Activated naive CD4-positive, alpha-beta T cell treated with anti-CD3 and anti-CD28 coated beads, Interleukin-2, amount 10 ng/mL, durations not matched to agents 7 days and 5 days (primary cell): ENCODE measurements around the gene NOL6.
"Not testable (repeated sequence)": the region's sequence is repeated elsewhere in the genome, so short reads cannot be mapped to it uniquely, and the experiment has no call there.

Source experiments
- CTCF ChIA-PET: fragments of 350-600 bp; sonication (Branson Sonifier 250); formaldehyde crosslinking; loops from one replicate; lab custom pipeline; 2021; ENCODE audit warnings: antibody characterized with exemption; lab: Charles Lee
- DNase-seq: peaks from one replicate; pipeline ENCODE4 v3.0.0-alpha.2; 2020
- H3K27ac Mint-ChIP-seq: one replicate; pipeline ENCODE4 v1.8.0; 2021; ENCODE audit warnings: mild to moderate bottlenecking, moderate library complexity, mixed read lengths
- H3K27me3 Mint-ChIP-seq: one replicate; pipeline ENCODE4 v1.8.0; 2021; ENCODE audit warnings: mild to moderate bottlenecking, mixed read lengths
- H3K36me3 Mint-ChIP-seq: one replicate; pipeline ENCODE4 v1.8.0; 2021; ENCODE audit warnings: mixed read lengths
- H3K4me1 Mint-ChIP-seq: one replicate; pipeline ENCODE4 v1.8.0; 2021; ENCODE audit warnings: mixed read lengths
- H3K4me3 Mint-ChIP-seq: one replicate; pipeline ENCODE4 v1.8.0; 2021; ENCODE audit warnings: mild to moderate bottlenecking, moderate library complexity, mixed read lengths
- H3K9me3 Mint-ChIP-seq: one replicate; pipeline ENCODE4 v1.8.0; 2021; ENCODE audit warnings: mixed read lengths

The NOL6 gene

DNA sequence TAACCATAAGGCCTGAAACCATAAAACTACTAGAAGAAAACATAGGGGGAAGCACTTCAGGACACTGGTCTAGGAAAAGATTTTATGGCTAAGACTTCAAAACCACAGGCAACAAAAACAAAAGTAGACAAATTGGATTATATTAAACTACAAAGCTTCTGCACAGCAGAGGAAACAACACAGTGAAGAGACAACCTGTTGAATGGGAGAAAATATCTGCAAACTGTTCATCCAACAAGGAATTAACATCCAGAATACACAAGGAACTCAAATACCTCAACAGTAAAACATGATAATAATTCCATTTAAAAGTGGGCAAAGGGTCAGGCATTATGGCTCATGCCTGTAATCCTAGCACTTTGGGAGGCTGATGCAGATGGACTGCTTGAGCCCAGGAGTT lies 11.6 kb upstream of the NOL6 start:
- H3K27me3 Mint-ChIP-seq, CTCF ChIA-PET, H3K4me1 Mint-ChIP-seq, H3K36me3 Mint-ChIP-seq, H3K9me3 Mint-ChIP-seq, H3K27ac Mint-ChIP-seq, H3K4me3 Mint-ChIP-seq, DNase-seq: not testable (repeated sequence)

DNA sequence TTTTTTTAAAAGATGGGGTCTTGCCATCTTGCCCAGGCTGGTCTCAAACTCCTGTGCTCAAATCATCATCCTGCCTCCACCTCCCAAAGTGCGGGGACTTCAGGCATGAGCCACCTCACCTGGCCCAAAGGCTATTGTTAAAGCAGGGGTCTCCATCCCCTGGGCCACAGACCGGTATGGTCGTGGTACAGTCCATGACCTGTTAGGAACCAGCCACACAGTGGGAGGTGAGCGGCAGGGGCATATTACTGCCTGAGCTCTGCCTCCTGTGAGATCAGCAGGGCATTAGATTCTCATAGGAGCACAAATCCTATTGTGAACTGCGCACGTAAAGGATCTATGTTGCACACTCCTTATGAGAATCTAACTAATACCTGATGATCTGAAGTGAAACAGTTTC lies 7.3 kb upstream of the NOL6 start:
- H3K4me3 Mint-ChIP-seq, result no peak overlapping the region
- H3K4me1 Mint-ChIP-seq, result no peaks in the 10 kb centered on the region
- no peaks in the 10 kb centered on the region for H3K9me3 Mint-ChIP-seq
- no peaks in the 10 kb centered on the region for H3K36me3 Mint-ChIP-seq
- H3K27me3 Mint-ChIP-seq, result no peaks in the 10 kb centered on the region
- CTCF ChIA-PET, result no interaction called here
- H3K27ac Mint-ChIP-seq, result no peak overlapping the region
- no peak for DNase-seq

DNA sequence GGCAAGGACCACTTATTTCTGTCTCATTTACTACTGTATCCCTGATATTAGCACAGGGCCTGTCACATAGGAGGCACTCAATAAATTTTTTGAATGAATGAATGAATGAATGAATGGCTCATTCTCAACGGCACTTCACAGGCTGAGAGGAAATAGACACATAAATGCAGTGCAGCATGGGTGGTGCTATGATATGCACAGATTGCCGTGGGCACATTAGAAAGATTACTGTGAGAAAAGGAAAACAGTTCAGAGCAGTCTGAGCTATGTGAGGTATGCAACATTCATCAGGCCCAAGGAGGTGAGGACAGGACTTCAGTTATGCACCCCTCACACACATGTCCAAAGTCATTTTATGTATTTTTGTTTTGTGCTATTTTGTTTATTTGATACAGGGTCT lies 6.4 kb upstream of the NOL6 start:
- H3K4me3 Mint-ChIP-seq, result no peak overlapping the region
- no peaks in the 10 kb centered on the region for H3K27me3 Mint-ChIP-seq
- no peaks in the 10 kb centered on the region for H3K4me1 Mint-ChIP-seq
- no peaks in the 10 kb centered on the region for H3K9me3 Mint-ChIP-seq
- DNase-seq, result no peak
- H3K36me3 Mint-ChIP-seq, result no peaks in the 10 kb centered on the region
- H3K27ac Mint-ChIP-seq, result no peak overlapping the region
- CTCF ChIA-PET, result interaction anchor here (2.8 kb wide), 1 partner anchor 13 kb away, joined by 11 read pairs; no protein-coding TSS in a partner anchor

DNA sequence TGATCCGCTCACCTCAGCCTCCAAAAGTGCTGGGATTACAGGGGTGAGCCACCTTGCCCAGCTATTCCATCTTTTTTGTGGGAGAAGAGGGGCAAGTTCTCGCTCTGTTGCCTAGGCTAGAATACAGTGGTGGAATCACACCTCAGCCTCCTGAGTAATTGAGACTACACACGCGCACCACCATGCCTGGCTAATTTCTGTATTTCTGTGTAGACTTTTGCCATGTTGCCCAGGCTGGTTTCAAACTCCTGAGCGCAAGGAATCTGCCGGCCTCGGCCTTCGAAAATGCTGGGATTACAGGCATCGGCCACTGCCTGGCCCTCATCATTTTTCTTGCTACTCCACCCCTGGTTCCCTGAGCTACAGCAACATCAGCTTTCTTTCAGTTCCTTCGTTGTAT lies 2.8 kb upstream of the NOL6 start:
- Mint-ChIP-seq H3K4me3 (no peak overlapping the region), H3K36me3 (peaks cover 5% of the 10 kb centered on the region), H3K9me3 (no peaks in the 10 kb centered on the region), H3K27ac (no peak overlapping the region), H3K27me3 (no peaks in the 10 kb centered on the region), H3K4me1 (peaks cover 24% of the 10 kb centered on the region)
- CTCF ChIA-PET, result interaction anchor here (1.2 to 1.4 kb wide), 3 partner anchors 10 to 23 kb away, joined by 4 to 5 read pairs (median 4); no protein-coding TSS in a partner anchor
- no peak for DNase-seq

DNA sequence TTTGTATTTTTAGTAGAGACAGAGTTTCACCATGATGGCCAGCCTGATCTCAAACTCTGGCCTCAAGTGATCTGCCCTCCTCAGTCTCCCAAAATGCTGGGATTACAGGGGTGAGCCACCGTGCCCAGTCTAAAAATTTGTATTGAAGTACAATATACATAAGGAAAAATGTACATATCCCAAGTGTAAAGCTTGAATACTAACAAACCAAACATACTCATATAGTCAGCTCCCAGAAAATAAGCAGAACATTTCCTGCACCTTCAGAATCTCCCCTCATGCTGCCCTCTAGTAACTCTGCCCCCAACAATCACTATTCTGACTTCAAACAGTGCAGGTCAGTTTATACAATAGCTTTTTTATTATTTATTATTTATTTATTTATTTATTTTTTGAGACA lies 1.6 kb upstream of the NOL6 start:
- Mint-ChIP-seq H3K27me3 (no peaks in the 10 kb centered on the region), H3K36me3 (peaks cover 10% of the 10 kb centered on the region), H3K4me1 (peaks cover 30% of the 10 kb centered on the region), H3K9me3 (no peaks in the 10 kb centered on the region), H3K4me3 (peak overlapping the region; percentile 21), H3K27ac (no peak overlapping the region)
- DNase-seq, result no peak
- CTCF ChIA-PET, result interaction anchor here (0.6 to 1.4 kb wide), 3 partner anchors 9 to 22 kb away, joined by 3 to 5 read pairs (median 4); no protein-coding TSS in a partner anchor

DNA sequence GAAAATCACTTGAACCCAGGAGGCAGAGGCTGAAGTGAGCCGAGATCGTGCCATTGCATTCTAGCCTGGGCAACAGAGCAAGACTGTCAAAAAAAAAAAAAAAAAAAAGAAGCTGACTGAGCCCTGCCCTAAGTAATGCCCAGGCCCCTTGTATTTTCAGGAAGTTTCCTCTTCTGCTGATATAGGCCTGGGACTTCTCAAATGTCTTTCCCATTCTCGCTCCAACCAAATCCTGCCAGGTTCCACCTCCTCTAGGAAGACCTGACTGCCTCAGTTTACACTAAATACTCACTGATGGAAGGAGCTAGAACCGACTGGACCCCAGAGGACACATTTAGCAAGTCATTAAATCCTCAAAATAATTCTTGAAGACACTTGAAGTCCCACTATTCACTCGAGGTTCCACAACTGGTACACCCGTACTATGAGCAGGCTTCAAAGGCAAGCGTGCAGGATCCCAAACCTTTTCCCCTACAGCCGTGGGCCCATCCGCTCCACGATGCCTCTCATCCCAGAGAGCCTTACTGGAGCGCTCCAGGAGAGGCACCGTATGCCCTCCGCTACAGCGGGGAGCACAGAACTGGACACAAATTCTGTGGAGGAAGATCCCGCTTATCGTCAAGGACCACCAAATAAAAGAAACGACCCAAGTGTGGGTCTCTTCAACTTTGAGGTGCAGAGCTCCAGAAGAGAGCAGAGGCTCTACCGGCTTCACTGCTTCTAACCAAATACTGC lies 676 bp downstream of the NOL6 start:
- Mint-ChIP-seq H3K36me3 (peaks cover 28% of the 10 kb centered on the region), H3K4me1 (peaks cover 30% of the 10 kb centered on the region), H3K4me3 (peak overlapping the region; percentile 96), H3K27me3 (no peaks in the 10 kb centered on the region), H3K27ac (peak overlapping the region; percentile 93), H3K9me3 (no peaks in the 10 kb centered on the region)
- no peak for DNase-seq
- CTCF ChIA-PET, result interaction anchor here (1.2 to 12.4 kb wide), 7 partner anchors 10 to 186 kb away, joined by 4 to 255 read pairs (median 11); partner anchors contain the start of gene AQP3

DNA sequence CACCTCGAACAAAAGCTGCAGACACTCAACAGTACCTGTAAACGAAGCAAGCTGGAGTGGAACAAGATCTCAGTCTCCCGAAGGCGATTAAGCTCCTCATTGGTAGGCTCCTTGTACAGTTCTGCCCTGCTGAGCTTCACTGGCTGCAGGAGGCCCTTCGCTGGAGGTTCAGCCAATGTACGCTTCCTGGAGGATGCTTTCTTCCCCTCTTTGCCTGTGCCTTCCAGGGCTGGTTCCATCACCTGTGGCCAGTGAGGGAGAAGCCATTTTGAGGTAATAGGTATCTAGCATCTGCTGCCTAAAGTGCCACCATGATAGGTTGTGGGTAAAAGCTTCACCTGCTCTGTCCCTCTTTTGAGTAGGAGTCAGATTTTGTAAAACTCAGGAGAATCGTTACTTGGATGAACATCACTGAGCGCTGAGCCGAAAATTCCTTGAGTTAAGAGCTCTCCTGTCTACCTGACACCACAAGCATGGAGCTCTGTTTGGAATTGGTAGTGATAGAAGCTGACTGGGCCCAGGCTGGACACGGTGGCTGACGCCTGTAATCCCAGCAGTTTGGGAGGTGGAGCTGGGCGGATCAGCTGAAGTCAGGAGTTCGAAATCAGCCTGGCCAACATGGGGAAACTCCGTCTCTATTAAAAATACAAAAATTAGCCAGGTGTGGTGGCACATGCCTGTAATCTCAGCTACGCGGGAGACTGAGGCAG lies 1.4 kb downstream of the NOL6 start:
- no peaks in the 10 kb centered on the region for H3K27me3 Mint-ChIP-seq
- no peaks in the 10 kb centered on the region for H3K9me3 Mint-ChIP-seq
- CTCF ChIA-PET, result interaction anchor here (0.8 to 12.4 kb wide), 7 partner anchors 10 to 175 kb away, joined by 3 to 255 read pairs (median 5); partner anchors contain the start of gene AQP3
- DNase-seq, result no peak
- peaks cover 31% of the 10 kb centered on the region for H3K36me3 Mint-ChIP-seq
- peak overlapping the region; percentile 52 for H3K27ac Mint-ChIP-seq
- H3K4me3 Mint-ChIP-seq, result peak overlapping the region; percentile 96
- peaks cover 30% of the 10 kb centered on the region for H3K4me1 Mint-ChIP-seq

DNA sequence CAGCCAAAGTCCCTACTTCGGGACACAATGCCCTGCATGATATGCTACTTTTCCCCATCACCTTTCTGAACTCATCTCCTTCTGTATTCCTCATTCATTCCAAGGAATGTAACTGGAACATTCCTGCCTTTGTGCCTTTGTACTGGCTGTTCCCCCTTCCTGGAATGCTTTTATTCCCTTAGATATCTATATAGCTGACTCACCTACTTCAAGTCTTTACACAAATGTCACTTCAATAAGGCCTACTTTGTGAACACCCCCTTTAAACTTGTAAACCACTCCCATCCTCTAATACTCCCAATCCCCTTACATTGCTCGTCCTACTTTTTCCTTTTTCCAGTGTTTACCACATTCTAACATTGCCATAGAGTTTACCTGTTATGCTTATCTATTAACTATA lies 2.4 kb downstream of the NOL6 start:
- H3K27me3 Mint-ChIP-seq, result no peaks in the 10 kb centered on the region
- CTCF ChIA-PET, result interaction anchor here (3.5 to 12.4 kb wide), 2 partner anchors 17 to 96 kb away, joined by 19 to 255 read pairs; partner anchors contain the start of gene AQP3
- H3K36me3 Mint-ChIP-seq, result peaks cover 34% of the 10 kb centered on the region
- H3K4me1 Mint-ChIP-seq, result peaks cover 30% of the 10 kb centered on the region
- H3K9me3 Mint-ChIP-seq, result no peaks in the 10 kb centered on the region
- DNase-seq, result no peak
- no peak overlapping the region for H3K4me3 Mint-ChIP-seq
- H3K27ac Mint-ChIP-seq, result no peak overlapping the region

DNA sequence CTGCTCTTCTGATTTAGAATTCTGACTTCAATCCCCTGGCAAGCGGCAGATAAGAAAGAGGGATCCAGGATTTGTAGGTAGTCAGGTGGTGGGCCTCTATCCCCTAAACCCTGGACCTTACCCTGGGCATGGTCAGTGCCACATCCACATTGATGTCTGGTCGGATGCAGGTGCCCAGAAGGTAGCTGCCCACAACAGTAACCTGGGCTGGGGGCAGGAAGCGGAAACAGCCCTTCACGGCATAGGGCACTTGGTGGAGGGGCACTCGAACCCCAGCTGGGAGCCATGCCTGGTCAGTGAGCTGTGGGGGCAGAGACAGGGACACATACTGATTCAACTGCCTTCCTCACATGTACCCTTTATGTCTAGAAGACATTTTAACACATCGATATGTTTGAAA lies 3.8 kb downstream of the NOL6 start:
- DNase-seq, result no peak
- H3K4me3 Mint-ChIP-seq, result no peak overlapping the region
- CTCF ChIA-PET, result interaction anchor here (1.5 to 12.4 kb wide), 4 partner anchors 16 to 95 kb away, joined by 5 to 255 read pairs (median 8); partner anchors contain the start of gene AQP3
- no peaks in the 10 kb centered on the region for H3K9me3 Mint-ChIP-seq
- peaks cover 42% of the 10 kb centered on the region for H3K36me3 Mint-ChIP-seq
- no peaks in the 10 kb centered on the region for H3K27me3 Mint-ChIP-seq
- H3K27ac Mint-ChIP-seq, result no peak overlapping the region
- peaks cover 32% of the 10 kb centered on the region for H3K4me1 Mint-ChIP-seq

DNA sequence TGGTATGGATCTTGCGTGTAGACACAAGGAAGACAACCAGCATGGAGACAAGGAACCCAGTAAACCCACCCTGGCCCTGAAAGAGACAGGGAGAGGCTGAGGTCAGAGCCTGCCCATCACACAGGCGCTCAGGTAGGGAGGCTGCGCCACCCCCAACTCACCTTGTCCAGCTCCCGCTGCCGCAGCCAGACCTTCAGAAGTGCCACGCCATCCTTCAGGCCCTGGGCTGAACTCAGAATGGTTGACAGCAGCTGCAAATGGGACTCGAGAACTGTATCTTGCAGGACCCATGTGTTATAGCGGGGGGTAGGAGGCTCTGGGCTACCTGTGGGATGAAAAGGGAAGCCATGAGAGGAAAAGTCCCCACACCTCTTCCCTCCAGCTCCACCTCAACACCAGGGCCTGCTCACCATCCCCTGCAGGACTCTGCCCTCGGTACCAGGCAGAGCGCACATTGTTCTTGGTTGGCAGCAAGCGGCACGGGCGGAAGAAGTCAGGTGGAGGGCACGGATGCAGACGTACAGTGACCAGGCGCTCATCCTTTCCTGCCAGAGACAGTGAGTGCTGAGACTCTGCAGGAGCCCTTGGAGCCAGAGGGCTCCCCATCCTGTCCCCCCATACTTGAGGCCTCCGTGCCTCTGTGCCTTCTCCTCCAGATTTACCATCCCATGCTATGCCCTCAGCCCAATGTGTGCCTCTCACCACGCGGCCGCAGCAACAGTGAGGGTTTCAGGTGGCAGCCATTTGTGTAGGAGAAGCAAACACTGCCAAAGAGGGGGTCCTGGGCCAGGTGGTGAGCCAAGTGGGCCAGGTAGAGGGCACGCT lies 4.7 kb downstream of the NOL6 start:
- Mint-ChIP-seq H3K27ac (no peak overlapping the region), H3K36me3 (peaks cover 47% of the 10 kb centered on the region), H3K9me3 (no peaks in the 10 kb centered on the region), H3K4me1 (peaks cover 26% of the 10 kb centered on the region), H3K27me3 (no peaks in the 10 kb centered on the region), H3K4me3 (no peak overlapping the region)
- DNase-seq, result no peak
- CTCF ChIA-PET, result interaction anchor here (1.5 to 12.4 kb wide), 6 partner anchors 15 to 95 kb away, joined by 5 to 255 read pairs (median 10); partner anchors contain the start of gene AQP3

DNA sequence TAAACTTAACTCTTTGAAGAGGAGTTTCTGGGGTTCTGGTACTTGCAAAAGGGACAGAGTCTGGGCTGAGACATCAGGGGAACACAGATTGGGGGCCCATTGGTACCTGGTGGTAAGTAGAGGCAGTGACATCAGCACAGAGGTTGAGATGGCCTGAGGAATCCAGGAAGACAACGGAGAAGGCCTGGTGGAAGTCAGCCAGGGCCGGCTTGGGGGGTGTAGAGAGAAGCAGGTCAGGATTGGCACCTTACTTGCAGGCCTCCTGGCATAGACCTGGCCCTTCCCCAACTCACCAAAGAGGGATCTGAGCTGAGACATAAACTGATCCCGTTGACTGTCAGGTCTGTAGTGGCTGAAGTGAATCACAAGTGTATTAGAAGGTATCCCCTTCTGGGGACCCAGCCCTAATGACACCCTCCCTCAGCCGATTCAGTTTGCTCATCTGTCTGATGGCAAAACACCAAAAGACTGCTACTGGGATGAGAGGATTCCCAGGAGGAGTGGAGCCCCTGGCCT lies 5.5 kb downstream of the NOL6 start:
- Mint-ChIP-seq H3K9me3 (no peaks in the 10 kb centered on the region), H3K27ac (no peak overlapping the region)

DNA sequence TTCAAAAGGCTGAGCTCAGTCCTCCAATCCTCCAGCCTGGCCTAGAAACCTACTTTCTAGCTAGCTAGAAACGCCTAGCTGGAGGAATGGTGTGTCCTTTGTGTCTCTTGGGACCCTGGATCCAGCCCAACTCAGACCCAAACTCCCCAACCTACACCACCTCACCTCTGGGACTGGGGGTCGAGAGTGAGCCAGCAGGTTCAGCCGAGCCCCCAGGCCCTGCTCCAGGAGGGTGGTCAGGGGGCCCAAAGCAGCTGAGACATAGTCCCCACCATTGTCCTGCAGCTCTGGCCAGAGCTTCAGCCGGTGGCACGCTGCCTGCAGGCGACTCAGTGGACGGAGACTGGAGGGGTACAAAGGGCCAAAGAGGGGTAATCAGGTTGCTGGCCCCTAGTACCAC lies 6.2 kb downstream of the NOL6 start:
- peaks cover 16% of the 10 kb centered on the region for H3K4me1 Mint-ChIP-seq
- H3K27ac Mint-ChIP-seq, result peak overlapping the region; percentile 42
- no peaks in the 10 kb centered on the region for H3K9me3 Mint-ChIP-seq
- H3K36me3 Mint-ChIP-seq, result peaks cover 52% of the 10 kb centered on the region
- no peaks in the 10 kb centered on the region for H3K27me3 Mint-ChIP-seq
- no peak overlapping the region for H3K4me3 Mint-ChIP-seq
- CTCF ChIA-PET, result interaction anchor here (1.1 to 12.4 kb wide), 18 partner anchors 12 to 181 kb away, joined by 3 to 255 read pairs (median 7); partner anchors contain the start of genes AQP3, AQP7 and NFX1
- DNase-seq, result no peak

More for the DNA sequence above, 5.5 kb downstream of the NOL6 start:
- Mint-ChIP-seq H3K27me3 (no peaks in the 10 kb centered on the region), H3K4me3 (no peak overlapping the region), H3K4me1 (peaks cover 22% of the 10 kb centered on the region), H3K36me3 (peaks cover 47% of the 10 kb centered on the region)
- DNase-seq, result no peak
- CTCF ChIA-PET, result interaction anchor here (1.3 to 12.4 kb wide), 9 partner anchors 14 to 94 kb away, joined by 3 to 255 read pairs (median 11); partner anchors contain the start of genes AQP3 and AQP7
